T-cell (primary cell): ENCODE results near the gene NBPF15. TPM values are rescaled to one million over a fixed set of nuclear protein-coding genes. Genes with fewer than 3 reads are reported as not detected.

Source experiments
- total RNA-seq, 35 experiments: library from RNA in 6 of 35; stranded (reverse) in 6 of 35; fragments of 120-200 nt in 1 of 35; gene quantifications; one replicate each; pipeline versions ENCODE4 v1.2.1 to v1.2.4 and lab custom pipeline; 2013 to 2026

NBPF15 gene
- total RNA-seq, 5 donors from 2014 or later (not counting 1 experiment from before 2014, with no cell fraction given), result 84.7 to 178 (median 149) TPM

Other genes with a start within 250 kb of the NBPF15 start
- gene PPIAL4E, start 88.0 kb downstream of the NBPF15 start, total RNA-seq, result 1 to 10 TPM in 2 of 5 donors, under 1 TPM in 1, not detected in 2; 0.85 to 2.0 (median 1.4) TPM
- gene PPIAL4F, start 131.2 kb upstream of the NBPF15 start, total RNA-seq, result under 1 TPM in 1 of 5 donors, not detected in 4; 0.62 TPM